Upper lobe of left lung (tissue), 6 donors: Measurements from ENCODE around the gene AGFG2. TPM values are rescaled to one million over a fixed set of nuclear protein-coding genes. Genes with fewer than 3 reads are reported as not detected.
A peak's percentile ranks its signal among the peaks of the same experiment; 100 is the strongest.
"Not testable (repeated sequence)": the region's sequence is repeated elsewhere in the genome, so short reads cannot be mapped to it uniquely, and the experiment has no call there.

ENCODE experiments used
- ATAC-seq, 2 donors: fragments of 200-7000 bp; cut with Tn5 transposase; one replicate each; pipeline ENCODE4 v1.9.1; 2022; ENCODE audit warnings: mild to moderate bottlenecking in 2 of 2, moderate library complexity in 2 of 2; ENCODE audit not compliant: low FRiP score in 2 of 2
- DNase-seq, 2 donors: peaks; one replicate each; pipeline ENCODE4 v3.0.0-alpha.2; 2019 to 2020
- H3K27ac ChIP-seq, 4 donors: fragments of 200-600 bp; sonication (generic); one replicate each; pipeline ENCODE4 v1.5.1; 2016 to 2019
- H3K27me3 ChIP-seq, 4 donors: fragments of 200-600 bp; sonication (generic); one replicate each; pipeline ENCODE4 v1.5.1; 2017 to 2019
- H3K36me3 ChIP-seq, 4 donors: fragments of 200-600 bp; sonication (generic); one replicate each; pipeline ENCODE4 v1.5.1; 2016 to 2019
- H3K4me1 ChIP-seq, 4 donors: fragments of 200-600 bp; sonication (generic); one replicate each; pipeline ENCODE4 v1.5.1; 2018 to 2019
- H3K4me3 ChIP-seq, 4 donors: fragments of 200-600 bp; sonication (generic); one replicate each; pipeline ENCODE4 v1.5.1; 2017 to 2019; ENCODE audit warnings: mild to moderate bottlenecking in 2 of 4, moderate library complexity in 1 of 4
- H3K9me3 ChIP-seq, 4 donors: fragments of 200-600 bp; sonication (generic); one replicate each; pipeline ENCODE4 v1.5.1; 2018 to 2019
- EP300 ChIP-seq, 4 donors: sonication (generic); formaldehyde crosslinking; IDR thresholded peaks; one replicate each; pipeline ENCODE4 v1.5.1; 2017; ENCODE audit warnings: antibody characterized with exemption in 4 of 4, control low read depth in 2 of 4
- POLR2A ChIP-seq, 4 donors: fragments of 450-650 bp; IDR thresholded peaks; one replicate each; pipeline ENCODE4 v1.5.1; 2016 to 2017; ENCODE audit warnings: antibody characterized with exemption in 4 of 4, mild to moderate bottlenecking in 2 of 4
- POLR2AphosphoS5 ChIP-seq, 2 donors: sonication (generic); formaldehyde crosslinking; IDR thresholded peaks; one replicate each; pipeline ENCODE4 v1.5.1; 2017; ENCODE audit warnings: antibody characterized with exemption in 2 of 2
- WGBS, 2 donors: methylation state at CpG; one replicate each; pipeline ENCODE4 v1.1.5; 2017 to 2018; 5-methylcytosine and 5-hydroxymethylcytosine counted together
- total RNA-seq, 6 donors: library from RNA; depleted of rRNA in 4 of 6; stranded (reverse); fragments of >200 nt in 4 of 6; gene quantifications; one replicate each; pipeline versions ENCODE4 v1.1.0 to v1.2.1, GENCODE V29; 2016 to 2021
- TF ChIP-seq, protein P1 (sequence below), 6 experiments: fragments of 450-650 bp in 4 of 6; fragments of 200-600 bp in 2 of 6; sonication (generic) in 2 of 6; IDR thresholded peaks; one replicate each; pipeline ENCODE4 v1.5.1; 2016 to 2019; ENCODE audit warnings: antibody characterized with exemption in 6 of 6
- donor health status: DM: no; HTN: no; CAD: no; lungs with moderate emphysema.
- donor health status: DM: no; HTN: yes; CAD: no; lungs with severe emphysema.

The AGFG2 gene
- total RNA-seq, 6 donors from 2014 or later: 14.3 to 33.1 (median 20.4) TPM

- no peaks in the 10 kb centered on the region for H3K27me3 ChIP-seq
- no peaks in the 10 kb centered on the region for H3K36me3 ChIP-seq
- ATAC-seq (no peak), DNase-seq (no peak)
- no peaks in the 10 kb centered on the region for H3K9me3 ChIP-seq
- WGBS, 2 donors: 13% methylated on average over 8 of the region's 8 CpGs
- H3K27ac ChIP-seq: peak overlapping the region in 2 of 4 donors; percentile 36 to 45
- H3K4me1 ChIP-seq: peaks cover 12 to 25% (median 19%) of the 10 kb centered on the region in 4 donors
- TF ChIP-seq POLR2A (IDR thresholded peaks at IDR 0.05): no peak
- no peak for TF ChIP-seq POLR2AphosphoS5 (IDR thresholded peaks at IDR 0.05)
- TF ChIP-seq EP300 (IDR thresholded peaks at IDR 0.05): no peak
- TF ChIP-seq, protein P1, sequence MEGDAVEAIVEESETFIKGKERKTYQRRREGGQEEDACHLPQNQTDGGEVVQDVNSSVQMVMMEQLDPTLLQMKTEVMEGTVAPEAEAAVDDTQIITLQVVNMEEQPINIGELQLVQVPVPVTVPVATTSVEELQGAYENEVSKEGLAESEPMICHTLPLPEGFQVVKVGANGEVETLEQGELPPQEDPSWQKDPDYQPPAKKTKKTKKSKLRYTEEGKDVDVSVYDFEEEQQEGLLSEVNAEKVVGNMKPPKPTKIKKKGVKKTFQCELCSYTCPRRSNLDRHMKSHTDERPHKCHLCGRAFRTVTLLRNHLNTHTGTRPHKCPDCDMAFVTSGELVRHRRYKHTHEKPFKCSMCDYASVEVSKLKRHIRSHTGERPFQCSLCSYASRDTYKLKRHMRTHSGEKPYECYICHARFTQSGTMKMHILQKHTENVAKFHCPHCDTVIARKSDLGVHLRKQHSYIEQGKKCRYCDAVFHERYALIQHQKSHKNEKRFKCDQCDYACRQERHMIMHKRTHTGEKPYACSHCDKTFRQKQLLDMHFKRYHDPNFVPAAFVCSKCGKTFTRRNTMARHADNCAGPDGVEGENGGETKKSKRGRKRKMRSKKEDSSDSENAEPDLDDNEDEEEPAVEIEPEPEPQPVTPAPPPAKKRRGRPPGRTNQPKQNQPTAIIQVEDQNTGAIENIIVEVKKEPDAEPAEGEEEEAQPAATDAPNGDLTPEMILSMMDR (IDR thresholded peaks at IDR 0.05): no peak
- H3K4me3 ChIP-seq: peak overlapping the region in 3 of 4 donors; percentile 12 to 100 (median 37)
Measured at GRCh38 chr7:100538348-100538653, 702 bp upstream of the AGFG2 start.

- no peak for DNase-seq
- Histone ChIP-seq H3K4me3 (peak overlapping the region; percentile 83 to 100 (median 94)), H3K27me3 (no peaks in the 10 kb centered on the region), H3K27ac (peak overlapping the region; percentile 71 to 84 (median 79)), H3K9me3 (no peaks in the 10 kb centered on the region), H3K4me1 (peaks cover 22 to 37% (median 27%) of the 10 kb centered on the region in 4 donors), H3K36me3 (no peaks in the 10 kb centered on the region)
- no peak for TF ChIP-seq EP300 (IDR thresholded peaks at IDR 0.05)
- no peak for TF ChIP-seq POLR2A (IDR thresholded peaks at IDR 0.05)
- TF ChIP-seq, protein P1 (IDR thresholded peaks at IDR 0.05): no peak
- TF ChIP-seq POLR2AphosphoS5 (IDR thresholded peaks at IDR 0.05): no peak
- ATAC-seq: no peak
- 0 to 1% methylated on average over 16 to 19 of the region's 44 CpGs for WGBS, 2 donors
Measured at GRCh38 chr7:100539436-100540006, 518 bp downstream of the AGFG2 start.

- WGBS, 2 donors: 38 to 46% methylated on average over 6 of the region's 6 CpGs
- TF ChIP-seq POLR2AphosphoS5 (IDR thresholded peaks at IDR 0.05) (no peak), POLR2A (IDR thresholded peaks at IDR 0.05) (no peak), EP300 (IDR thresholded peaks at IDR 0.05) (no peak)
- TF ChIP-seq, protein P1 (IDR thresholded peaks at IDR 0.05): no peak
- ATAC-seq: no peak
- no peaks in the 10 kb centered on the region for H3K27me3 ChIP-seq
- no peak for DNase-seq
- peaks cover 28 to 44% (median 34%) of the 10 kb centered on the region in 4 donors for H3K4me1 ChIP-seq
- H3K27ac ChIP-seq: peak overlapping the region in 1 of 4 donors; percentile 84
- no peaks in the 10 kb centered on the region for H3K36me3 ChIP-seq
- H3K9me3 ChIP-seq: no peaks in the 10 kb centered on the region
- peak overlapping the region in 3 of 4 donors; percentile 83 to 100 (median 96) for H3K4me3 ChIP-seq
Measured at GRCh38 chr7:100540073-100540723, 1.2 kb downstream of the AGFG2 start.

GRCh38 chr7:100541309-100541708, 2.3 kb downstream of the AGFG2 start:
- H3K4me1 ChIP-seq: peaks cover 40 to 55% (median 45%) of the 10 kb centered on the region in 4 donors
- H3K27ac ChIP-seq, H3K9me3 ChIP-seq, DNase-seq, H3K36me3 ChIP-seq, H3K27me3 ChIP-seq, ATAC-seq, H3K4me3 ChIP-seq: not testable (repeated sequence)
- WGBS, 2 donors: 77 to 78% methylated on average over 7 of the region's 7 CpGs

DNA sequence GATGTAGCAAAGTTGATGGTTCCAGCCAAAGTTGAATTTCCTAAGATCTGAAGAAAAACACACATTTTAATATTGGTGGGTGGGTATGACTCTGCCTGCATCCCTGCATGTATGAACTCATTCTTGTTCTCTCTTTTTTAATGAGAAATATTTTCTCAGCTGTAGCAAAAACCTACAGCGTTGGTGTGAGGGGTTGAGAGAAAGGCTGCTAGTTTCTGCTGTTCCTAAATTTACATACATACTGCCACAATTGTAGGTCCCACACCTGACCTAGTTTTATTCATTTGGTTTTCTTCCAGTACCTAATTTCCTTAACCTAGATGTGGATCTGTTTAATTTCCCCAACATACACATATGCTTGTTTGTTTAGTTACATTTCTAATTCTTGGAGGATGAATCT, 4.6 kb downstream of the AGFG2 start:
- H3K27ac ChIP-seq: peak overlapping the region in 3 of 4 donors; percentile 86 to 90 (median 88)
- ATAC-seq: no peak
- no peaks in the 10 kb centered on the region for H3K36me3 ChIP-seq
- 70 to 72% methylated on average over 1 of the region's 1 CpG for WGBS, 2 donors
- DNase-seq: no peak
- H3K4me3 ChIP-seq: no peak overlapping the region
- TF ChIP-seq EP300 (IDR thresholded peaks at IDR 0.05): no peak
- TF ChIP-seq, protein P1 (IDR thresholded peaks at IDR 0.05): no peak
- no peak for TF ChIP-seq POLR2AphosphoS5 (IDR thresholded peaks at IDR 0.05)
- no peak for TF ChIP-seq POLR2A (IDR thresholded peaks at IDR 0.05)
- peaks cover 56 to 71% (median 64%) of the 10 kb centered on the region in 4 donors for H3K4me1 ChIP-seq
- H3K9me3 ChIP-seq: no peaks in the 10 kb centered on the region
- H3K27me3 ChIP-seq: no peaks in the 10 kb centered on the region
